ENCODE results near the gene USP47.

Gene USP47

DNA sequence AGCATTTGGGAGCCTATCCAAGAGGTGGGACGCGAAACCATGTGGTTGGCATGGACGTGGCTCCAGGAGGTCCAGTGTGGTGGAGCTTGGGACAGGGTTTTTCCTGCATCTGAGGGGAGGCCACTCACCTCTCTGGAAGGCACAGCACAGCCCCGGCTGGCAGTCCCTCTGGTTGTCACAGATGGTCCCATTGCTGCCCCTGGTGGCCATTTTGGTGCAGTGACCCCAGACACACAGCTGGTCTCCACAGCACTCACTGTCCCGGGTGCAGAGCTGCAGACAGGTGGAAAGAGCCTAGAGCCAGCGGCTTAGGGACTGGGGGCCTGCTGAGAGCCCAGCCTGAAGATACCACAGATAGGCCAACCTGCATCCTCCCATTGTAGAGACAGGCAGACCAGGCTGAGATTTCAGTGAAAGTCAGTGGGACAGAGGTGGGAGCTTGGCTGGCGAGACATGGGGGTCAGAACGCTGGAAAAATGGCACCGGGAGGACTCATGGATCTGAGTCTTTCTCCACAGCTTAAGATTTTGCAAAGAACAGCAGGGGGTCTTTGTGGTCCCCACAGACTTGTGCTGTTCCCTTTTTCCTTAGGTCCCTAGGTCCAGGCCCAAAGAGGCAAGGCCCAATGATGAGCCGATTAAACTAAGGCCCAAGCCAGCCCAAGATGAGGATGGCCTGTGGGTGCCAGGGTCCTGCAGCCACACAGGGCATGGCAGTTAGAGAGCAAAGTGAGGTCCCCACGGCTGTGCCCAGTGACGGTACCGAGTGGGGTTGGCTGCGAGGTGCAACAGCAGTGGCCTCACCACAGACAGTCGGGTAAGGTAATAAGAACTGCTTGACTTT lies 125.3 kb downstream of the USP47 start:
- peak; percentile 14 to 34 for DNase-seq (ENCODE audit: low read depth in 2 of 2)

DNA sequence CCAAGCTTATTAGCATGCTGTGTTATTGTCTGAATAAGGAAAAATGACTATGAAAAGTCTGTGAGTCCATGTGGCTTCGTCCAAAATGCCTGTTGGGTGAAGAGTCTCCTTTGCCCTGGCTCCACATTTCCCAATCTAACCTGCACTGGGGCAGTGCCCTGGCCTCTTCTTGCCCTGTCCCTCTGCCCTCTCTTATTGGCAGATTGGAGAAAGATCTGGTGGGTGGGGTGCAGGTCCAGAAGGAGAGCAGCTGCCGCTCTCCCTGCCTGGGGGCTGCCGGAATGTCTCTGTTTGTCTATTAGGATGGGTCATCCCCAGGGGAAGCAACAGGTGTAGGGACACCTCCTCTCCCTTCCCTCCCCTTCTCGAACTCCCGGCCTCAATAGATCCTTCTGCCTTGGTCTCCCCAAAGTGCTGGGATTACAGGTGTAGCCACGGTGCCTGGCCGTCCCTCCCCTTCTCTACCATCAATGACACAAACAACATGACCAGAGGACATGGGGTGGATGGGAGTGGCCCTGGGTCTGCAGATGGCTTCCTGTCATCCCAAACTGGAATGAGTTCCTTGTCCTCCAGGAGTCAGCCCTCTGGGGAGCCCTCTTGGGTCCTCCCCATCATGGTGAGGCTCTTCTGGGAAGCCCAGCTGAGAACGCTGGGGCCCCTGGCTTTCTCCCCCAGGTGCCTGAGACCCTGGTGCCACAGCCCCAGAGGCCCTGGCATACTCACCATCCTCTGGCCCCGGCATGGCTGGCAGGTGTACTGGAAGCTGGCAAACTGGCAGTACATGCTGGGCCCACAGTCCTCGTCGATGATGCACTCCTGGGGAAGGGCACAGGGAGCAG lies 126.1 kb downstream of the USP47 start:
- DNase-seq (ENCODE audit: low read depth in 2 of 2) = no peak

DNA sequence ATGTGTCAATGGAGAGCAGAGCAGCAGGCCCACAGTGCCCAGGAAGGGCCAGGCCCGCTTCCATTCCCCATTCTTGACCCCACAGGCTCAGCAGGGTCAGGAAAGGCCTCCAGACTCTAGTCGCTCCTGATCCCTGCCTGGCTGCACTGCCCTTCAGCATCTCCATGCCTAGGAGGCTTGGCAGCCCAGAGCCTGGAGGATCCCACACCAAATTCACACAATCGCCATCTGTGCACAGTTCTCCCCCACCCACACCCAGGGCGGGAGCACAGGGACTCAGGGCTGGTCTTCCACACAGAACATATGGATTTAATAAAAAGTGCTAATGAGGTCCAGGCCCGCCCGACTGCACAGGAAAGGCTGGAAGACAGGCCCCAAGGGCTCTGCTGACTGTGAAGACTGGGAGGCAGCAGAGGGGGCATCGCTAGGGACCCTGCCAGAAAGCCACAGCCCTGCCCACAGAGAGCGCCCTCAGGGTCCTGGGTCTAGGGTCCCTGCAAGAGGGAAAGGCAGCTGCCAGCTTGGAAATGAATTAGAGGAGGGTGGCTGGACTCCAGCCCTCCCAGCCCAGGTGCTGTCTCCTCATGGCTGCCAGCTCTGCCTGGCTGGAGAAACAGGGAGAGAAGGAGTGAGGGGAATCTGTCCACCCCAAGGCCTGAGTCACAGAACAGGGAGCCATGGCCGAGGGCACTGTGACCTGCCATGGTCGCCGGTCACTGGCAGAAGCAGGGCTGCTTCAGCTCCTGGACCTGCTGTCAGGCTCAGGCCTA lies 126.9 kb downstream of the USP47 start:
- no peak for DNase-seq (ENCODE audit: low read depth in 2 of 2)

DNA sequence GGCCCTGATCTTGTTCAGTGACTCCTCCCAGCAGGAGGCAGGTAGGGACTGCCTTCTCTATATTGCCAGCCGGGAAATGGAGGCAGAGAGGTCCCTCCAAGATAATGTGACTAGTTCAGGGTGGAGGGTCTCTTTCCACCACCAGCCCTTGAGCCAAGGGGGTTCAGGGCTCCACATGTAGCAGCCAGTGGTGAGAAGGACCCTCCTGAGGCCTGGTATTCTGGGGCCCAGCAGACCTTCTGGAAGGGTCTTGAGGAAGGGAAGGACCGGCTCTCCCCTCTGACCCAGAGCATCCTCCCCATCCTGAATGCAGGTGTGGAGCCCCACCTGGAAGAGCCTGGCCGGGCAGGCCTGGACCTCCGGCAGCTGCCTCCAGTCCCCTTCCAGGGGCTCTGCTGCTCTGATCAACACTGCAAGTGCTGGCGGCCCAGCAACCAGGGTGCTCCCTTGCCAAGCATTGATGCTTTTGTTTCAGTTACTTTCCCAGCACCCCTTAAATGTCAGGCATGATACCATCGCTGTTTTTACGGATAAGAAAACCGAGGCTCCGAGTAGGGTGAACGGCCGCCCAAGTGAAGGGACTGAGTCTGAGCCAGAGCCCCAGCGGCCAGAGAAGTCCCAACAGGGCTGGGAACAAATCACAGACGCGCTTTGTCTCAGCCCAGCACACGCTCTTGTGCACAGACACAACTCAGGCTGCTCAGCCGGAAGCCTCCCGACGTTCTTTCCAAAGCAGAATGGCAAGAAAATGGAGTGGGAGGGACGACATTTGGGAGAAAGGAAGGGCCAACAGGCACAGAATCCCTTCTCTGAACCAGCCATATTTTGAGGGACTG lies 127.8 kb downstream of the USP47 start:
- DNase-seq (ENCODE audit: low read depth in 2 of 2) = no peak

DNA sequence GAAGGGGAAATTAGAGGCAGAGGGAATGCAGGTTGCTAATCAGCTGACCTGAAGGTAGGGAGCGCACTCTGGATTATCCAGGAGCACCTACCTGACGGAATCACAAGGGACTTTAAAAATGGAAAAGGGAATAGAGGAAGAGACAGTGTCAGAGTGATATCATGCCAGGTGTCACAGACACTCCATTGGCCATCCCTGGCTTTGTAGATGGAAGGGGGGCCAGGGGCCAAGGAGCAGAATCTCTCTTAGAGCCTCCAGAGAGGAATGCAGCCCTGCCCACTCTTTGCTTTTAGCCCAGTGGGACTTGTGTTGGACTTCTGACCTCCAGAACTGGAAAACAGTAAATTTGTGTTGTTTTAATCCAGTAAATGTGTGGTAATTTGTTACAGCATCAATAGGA lies 128.8 kb downstream of the USP47 start:
- no peak for DNase-seq (ENCODE audit: low read depth in 2 of 2)

DNA sequence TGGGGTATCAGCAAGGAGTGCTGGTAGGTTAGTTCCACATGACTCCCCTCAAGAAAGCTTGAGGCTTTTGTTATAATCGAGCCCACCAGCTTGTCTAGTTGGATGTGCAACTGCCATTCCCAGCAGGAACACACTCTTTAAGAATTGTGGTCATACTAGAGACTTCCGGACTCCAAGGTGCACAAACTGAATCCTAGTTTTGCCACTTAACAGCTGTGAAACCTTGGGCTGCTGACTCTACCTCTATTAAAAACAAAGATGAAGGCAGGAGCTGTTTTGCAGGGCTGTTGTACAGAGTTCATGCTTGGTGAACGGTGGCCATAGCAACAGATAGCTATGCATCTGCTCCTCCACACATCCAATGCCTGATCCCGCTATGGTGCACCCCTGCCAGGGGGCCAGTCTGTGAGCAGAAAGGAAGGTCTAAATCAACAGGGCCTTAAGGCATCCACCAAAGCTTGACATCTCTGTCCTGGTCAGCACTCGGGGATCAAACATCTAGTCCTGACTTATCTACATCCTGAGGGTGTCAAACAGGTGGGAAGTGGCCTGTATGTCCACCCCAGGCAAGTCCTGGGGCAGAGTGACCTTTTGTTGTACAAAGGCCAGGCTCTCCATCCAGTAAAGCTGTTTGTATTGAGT lies 130.3 kb downstream of the USP47 start:
- no peak for DNase-seq (ENCODE audit: low read depth in 2 of 2)

DNA sequence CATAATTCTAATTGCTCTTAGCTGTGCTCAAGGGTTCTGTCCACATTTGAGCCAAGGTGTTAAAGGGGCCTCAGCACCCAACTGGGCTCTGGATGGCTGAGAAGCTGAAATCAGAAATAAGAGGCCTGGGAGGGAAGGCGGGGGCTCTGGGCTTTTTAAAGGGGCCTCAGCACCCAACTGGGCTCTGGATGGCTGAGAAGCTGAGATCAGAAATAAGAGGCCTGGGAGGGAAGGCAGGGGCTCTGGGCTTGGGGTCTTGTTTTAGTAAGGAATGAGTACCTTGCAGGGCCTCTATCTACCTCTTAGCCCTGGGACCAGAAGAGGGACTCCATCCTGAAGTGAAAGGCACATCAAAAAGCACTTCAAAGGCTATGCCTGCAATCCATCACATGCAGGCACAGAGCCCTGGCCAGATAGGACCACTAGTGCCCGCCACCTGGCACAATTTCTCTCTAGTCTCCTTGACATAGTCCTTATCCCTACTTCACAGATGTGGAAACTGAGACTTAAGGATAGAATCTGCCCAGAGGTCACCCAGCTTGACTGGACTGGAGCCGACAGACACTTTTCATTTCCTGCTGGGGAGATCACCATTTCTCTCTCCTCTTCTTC lies 131.1 kb downstream of the USP47 start:
- DNase-seq (ENCODE audit: low read depth in 2 of 2) = no peak

DNA sequence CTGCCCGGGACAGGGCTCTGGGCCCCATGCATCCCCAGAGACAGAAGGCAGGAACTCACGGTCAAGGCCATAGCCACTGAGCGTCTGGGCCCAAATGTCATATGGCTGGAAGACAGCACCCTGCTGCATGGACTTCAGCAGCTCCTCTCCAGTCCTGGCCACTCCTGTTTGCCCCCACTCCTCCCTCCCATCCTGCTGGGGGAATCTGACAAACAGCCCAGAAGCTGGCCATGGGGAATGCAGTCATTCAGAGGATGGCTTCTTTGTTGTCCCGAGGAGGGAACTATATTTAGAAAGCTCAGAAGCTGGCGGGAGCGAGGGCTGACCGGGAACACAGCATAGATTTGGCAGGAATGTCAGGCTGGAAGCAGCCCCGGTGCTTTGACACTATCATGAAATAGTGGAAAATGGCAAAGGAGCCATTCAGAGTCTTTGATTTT lies 131.6 kb downstream of the USP47 start:
- DNase-seq (ENCODE audit: low read depth in 2 of 2) = no peak

DNA sequence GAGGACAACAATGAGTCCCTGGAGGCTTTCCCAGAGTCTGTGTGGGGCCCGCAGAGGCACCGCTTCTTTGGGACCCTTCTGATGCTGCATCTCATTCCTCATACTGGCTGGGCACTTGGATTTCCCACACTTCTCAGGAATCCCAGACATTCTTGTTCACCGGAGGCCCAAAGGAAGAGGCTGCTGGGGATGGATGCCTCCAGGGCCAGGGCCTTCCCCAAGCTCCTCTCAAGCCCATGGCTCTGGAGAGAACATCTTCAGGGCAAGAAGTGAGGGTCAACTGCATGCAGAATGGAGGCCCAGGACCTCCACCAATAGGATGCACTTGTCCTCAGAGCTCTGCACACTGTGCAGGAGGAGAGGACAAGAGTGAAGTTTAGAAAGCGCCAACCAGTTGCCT lies 132.1 kb downstream of the USP47 start:
- no peak for DNase-seq (ENCODE audit: low read depth in 2 of 2)

DNA sequence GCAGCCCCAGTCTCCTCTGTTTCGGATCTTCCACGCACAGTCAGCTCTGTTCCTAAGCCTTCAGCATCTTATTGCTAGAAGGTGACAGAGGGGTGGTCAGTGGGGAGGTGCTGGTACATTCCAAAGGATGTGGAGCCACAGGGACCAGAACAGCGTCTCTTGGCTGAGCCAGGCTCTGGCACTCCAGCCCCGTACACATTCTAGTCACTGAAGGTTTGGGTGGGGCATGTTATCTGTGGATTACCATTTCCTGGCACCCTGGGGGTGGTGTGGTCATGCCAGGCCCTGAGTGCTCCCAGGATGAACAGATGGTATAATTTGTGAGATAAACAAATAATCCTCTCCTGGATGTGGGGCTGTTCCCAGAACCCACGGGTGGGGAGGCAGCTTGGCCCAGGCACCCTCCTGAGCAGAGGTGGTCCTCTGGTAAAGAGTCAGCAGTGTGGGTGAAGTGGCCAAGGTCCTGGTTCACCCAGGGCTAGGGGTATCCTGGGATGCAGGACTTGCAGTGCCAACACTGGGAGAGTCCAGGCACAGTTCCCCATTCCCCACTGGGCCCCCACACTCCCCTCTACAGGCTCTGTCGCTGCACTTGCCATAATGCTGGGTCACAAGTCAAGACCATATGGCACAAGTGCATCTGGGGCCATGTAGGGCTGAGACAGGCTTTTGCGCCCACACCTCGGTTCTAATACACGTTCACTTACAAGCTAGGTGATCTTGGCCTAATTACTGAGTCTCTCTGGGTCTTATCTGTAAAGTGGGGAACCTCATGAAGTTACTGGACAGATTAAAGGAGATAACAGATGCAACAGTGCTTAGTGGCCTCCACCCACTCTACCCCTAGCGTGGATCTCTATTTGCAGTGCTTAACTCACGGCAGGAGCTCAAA lies 133.7 kb downstream of the USP47 start:
- DNase-seq (ENCODE audit: low read depth in 2 of 2) = no peak

DNA sequence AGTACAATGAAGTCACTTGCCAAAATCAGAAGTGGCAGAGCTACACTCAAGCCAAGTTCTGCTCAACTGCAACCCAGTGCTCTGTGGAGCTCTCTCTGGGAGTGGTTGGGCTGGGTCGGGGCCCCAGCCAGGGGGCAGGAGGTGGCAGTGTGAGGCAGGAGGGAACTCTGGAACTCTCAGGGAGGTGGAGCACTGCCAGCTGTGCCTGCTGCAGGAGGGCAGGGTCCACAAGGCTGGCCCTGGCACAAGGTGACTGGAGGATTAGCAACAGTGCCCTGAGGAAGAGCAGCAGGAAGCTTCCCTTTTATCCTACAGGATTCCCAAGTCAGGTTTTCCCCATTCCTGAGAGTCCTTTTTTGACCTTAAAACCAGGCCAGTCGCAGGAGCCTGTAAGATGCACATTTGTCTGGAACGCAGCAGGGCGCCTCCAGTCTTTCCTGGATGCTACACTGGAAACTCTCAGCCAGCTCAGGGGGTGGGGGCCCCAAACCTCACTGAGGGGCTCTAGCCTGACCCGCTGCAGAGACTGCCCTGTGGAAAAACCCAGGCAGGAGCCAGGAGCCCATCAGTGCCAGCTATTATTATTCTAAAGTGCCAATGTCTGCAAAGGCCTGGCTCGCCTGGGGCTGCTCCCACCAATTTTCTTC lies 134.8 kb downstream of the USP47 start:
- no peak for DNase-seq (ENCODE audit: low read depth in 2 of 2)

DNA sequence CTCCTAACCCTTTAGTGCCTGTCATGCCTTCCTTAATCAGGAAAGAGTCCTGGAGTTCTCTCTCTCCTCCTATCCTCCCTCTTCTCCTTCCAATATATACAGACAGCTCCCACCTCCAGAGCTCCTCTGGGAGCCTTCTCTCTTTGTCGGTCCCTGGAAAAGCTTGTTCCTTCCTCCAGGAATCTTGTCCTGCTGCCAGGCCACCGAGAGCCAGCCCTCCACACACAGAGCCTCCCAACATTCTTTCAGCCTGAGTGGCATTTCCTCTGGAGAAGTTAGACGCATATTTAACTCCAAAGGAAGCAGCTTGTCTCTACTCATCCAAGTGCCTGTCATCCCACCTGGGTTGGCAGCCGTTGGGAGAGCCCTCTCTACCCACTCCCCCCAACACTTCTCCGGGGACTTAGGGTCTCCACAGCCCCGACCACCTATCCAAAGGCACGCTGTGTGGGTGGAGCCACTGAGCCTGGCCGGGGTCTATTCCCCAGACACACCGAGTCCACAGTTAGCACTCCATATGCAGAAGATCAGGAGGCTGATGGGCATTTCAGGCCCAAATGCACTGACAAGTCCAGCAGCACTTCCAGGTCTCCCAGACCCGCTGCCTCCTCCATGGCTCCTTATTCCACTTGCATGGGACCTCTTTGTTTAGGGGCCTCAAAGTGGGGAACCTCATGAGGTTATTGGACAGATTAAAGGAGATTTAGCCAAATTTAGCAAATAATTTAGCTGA lies 135.6 kb downstream of the USP47 start:
- no peak for DNase-seq (ENCODE audit: low read depth in 2 of 2)

DNA sequence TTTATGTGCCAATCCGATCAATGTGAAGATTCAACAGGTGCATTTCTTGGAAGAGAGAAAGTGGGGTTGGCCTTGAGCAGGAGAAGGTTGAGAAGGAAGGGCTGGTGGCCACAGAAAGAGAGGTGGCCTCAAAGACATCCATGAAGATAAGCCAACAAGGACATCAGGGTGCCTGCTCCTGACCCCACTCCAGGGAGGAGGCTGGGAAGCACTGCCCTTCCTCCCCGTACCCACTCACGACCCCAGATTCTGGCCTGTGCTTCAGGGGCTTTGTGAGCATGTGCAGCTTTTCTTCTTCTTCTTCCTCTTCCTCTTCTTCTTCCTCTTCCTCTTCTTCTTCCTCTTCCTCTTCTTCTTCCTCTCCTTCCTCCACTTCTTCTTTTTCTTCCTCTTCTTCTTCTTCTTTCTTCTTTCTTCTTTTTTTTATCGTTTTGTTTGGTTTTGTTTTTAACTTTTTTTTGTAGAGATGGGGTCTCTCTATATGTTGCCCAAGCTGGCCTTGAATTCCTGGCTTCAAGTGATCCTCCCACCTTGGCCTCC lies 136.4 kb downstream of the USP47 start:
- no peak for DNase-seq (ENCODE audit: low read depth in 2 of 2)

DNA sequence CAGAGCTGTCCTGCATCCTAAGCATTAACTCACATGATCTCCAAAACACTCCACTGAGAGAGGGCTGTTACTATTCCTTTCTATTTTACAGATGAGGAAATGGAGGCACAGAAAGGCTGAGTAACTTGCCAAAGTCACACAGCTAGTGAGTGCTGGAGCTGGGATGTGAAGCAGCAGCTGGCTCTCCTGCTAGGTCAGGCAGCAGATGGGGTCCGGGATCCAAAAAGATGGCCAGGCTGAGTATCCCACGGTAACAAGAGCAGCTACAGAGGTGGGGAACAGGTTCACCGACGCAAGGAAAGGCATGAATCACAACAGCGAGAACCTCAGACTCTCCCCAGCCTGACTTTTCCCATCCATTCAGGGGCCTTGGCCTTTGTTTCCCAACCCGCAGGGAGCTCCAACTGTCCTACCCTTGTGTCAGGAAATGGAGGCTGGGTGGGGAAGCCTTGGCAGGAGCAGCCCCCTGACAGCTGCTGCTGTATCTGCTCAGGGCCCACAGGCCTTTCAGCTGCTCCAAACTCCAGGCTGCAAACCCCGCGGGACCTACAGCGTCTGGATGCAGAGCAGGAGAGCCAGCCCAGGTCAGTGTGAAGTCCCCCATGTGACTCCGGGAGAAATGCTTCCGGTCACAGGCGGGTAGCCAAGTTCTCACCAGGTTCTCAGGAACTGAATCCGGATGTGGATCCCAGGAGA lies 137.2 kb downstream of the USP47 start:
- DNase-seq (ENCODE audit: low read depth in 2 of 2) = no peak

DNA sequence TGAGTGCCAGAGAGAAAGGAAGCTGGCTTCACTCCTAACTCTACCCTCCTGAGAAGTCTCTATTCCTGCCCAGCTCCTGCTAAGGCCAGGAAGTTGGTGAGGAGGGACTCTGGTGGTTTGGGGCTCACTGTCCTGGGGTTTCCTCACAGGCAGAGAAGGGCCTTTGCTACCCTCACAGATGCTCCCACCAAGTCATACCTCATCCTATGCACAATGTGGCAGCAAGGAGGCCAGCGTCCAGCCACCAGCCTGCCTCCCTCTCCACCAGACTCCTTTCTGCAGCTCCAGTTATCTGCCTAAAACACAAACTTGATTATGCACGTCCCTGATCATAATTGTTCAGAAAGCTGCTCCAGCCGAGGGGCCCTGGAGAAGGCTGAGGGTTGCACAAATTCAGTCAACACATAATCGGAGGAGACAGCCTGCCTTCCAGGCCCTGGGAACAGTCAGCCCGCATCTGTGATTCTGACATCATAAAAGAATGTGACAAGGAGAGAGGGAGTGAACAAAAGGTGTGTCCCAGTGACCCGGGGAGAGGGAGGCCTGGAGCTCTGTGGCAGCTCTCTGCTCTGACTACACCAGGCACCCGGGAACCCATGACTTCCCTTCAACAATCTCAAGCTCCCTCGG lies 137.8 kb downstream of the USP47 start:
- DNase-seq (ENCODE audit: low read depth in 2 of 2) = no peak

DNA sequence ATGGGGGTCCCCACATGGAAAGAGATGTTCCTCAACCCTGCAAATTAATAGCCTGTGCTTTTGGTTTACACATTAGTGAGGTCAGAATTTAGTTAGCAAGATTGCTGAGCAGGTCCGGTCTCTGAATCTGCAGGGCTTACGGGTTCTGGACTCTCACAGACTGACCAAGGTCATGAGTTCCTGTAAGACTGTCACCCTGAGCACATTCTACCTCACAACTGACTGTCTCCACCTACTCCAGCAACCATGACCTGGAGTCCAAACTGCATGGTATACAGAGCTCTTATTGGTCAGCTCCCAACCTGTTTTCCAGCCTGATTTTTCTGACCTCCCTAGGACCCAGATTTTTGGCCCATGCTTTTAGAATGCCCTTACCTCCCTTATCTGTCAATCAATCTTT lies 138.4 kb downstream of the USP47 start:
- no peak for DNase-seq (ENCODE audit: low read depth in 2 of 2)

DNA sequence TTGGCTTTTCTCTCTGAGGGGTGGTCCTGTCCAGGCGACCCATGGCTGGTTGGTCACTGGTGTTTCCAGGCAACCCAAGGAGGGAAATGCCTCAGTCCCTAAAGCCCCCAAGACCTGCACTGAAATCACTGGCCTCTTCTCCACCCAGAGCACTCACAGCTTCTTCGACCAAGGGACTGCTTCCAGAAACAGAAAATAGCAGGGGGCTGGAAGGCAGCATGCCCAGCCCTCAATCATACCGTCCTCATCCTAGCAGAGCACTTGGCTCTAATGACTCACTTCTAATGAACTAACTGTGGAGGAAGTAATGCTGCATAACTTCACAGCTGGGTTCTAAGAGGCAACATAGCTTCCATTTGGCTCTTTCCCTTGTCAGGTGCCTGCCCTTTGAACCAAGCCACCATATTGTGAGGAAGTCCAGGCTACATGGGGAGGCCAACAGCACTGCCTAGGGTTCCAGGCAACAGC lies 139.1 kb downstream of the USP47 start:
- DNase-seq (ENCODE audit: low read depth in 2 of 2) = no peak

Data from stimulated activated CD4-positive, alpha-beta T cell treated with anti-CD3 and anti-CD28 coated beads, Interleukin-1b, Interleukin-23, amount 100 ng/mL, for 1 hour (primary cell).